Suprapubic skin (tissue), 4 donors: Measurements from ENCODE around the gene ITPK1. TPM values are rescaled to one million over a fixed set of nuclear protein-coding genes. Genes with fewer than 3 reads are reported as not detected.

Source experiments
- DNase-seq, 2 donors: peaks; one replicate each; pipeline ENCODE4 v3.0.0-alpha.2; 2019; ENCODE audit warnings: low spot score in 2 of 2
- H3K27ac ChIP-seq: fragments of 200-600 bp; sonication (generic); one replicate; pipeline ENCODE4 v1.5.1; 2019
- H3K27me3 ChIP-seq: fragments of 200-600 bp; sonication (generic); one replicate; pipeline ENCODE4 v1.5.1; 2019
- H3K36me3 ChIP-seq: fragments of 200-600 bp; sonication (generic); one replicate; pipeline ENCODE4 v1.5.1; 2019
- H3K4me1 ChIP-seq: fragments of 200-600 bp; sonication (generic); one replicate; pipeline ENCODE4 v1.5.1; 2019
- H3K4me3 ChIP-seq: fragments of 200-600 bp; sonication (generic); one replicate; pipeline ENCODE4 v1.5.1; 2019; ENCODE audit warnings: mild to moderate bottlenecking
- H3K9me3 ChIP-seq: fragments of 200-600 bp; sonication (generic); one replicate; pipeline ENCODE4 v1.5.1; 2019
- CTCF ChIP-seq, 2 donors: fragments of 200-600 bp in 1 of 2; fragments of 450-650 bp in 1 of 2; sonication (generic) in 1 of 2; IDR thresholded peaks; one replicate each; pipeline ENCODE4 v1.5.1; 2016 to 2019; ENCODE audit warnings: antibody characterized with exemption in 2 of 2, mild to moderate bottlenecking in 1 of 2, moderate library complexity in 1 of 2
- EP300 ChIP-seq: sonication (generic); formaldehyde crosslinking; IDR thresholded peaks from one replicate; pipeline ENCODE4 v1.6.1; 2017; ENCODE audit warnings: antibody characterized with exemption
- POLR2A ChIP-seq, 2 donors: fragments of 450-650 bp; IDR thresholded peaks; one replicate each; pipeline ENCODE4 v1.6.1; 2017; ENCODE audit warnings: antibody characterized with exemption in 2 of 2, mild to moderate bottlenecking in 2 of 2, moderate library complexity in 2 of 2
- POLR2AphosphoS5 ChIP-seq, 3 donors: sonication (generic); formaldehyde crosslinking; IDR thresholded peaks; one replicate each; pipeline ENCODE4 v1.6.1; 2017; ENCODE audit warnings: antibody characterized with exemption in 3 of 3
- WGBS: methylation state at CpG from one replicate; pipeline ENCODE4 v1.1.5; 2018; 5-methylcytosine and 5-hydroxymethylcytosine counted together
- total RNA-seq, 4 donors: library from RNA; depleted of rRNA; stranded (reverse); fragments of >200 nt; gene quantifications; one replicate each; pipeline ENCODE4 v1.1.0, GENCODE V29; 2016

The ITPK1 gene
- total RNA-seq, 4 donors from 2014 or later = 29.9 to 33.6 (median 32.2) TPM

- no peak for DNase-seq
- Histone ChIP-seq H3K9me3 (no peaks in the 10 kb centered on the region), H3K27me3 (no peaks in the 10 kb centered on the region), H3K4me1 (peaks cover 6% of the 10 kb centered on the region), H3K27ac (no peak overlapping the region), H3K36me3 (peaks cover 3% of the 10 kb centered on the region), H3K4me3 (no peak overlapping the region)
- WGBS = 92% methylated on average over 11 of the region's 16 CpGs
- TF ChIP-seq POLR2A (IDR thresholded peaks at IDR 0.05) (no peak), EP300 (no peak), CTCF (IDR thresholded peaks at IDR 0.05) (no peak), POLR2AphosphoS5 (IDR thresholded peaks at IDR 0.05) (no peak)
These were observed 144.0 kb downstream of the ITPK1 start for GRCh38 chr14:92971601-92972180.

GRCh38 chr14:92970271-92970670 is 145.5 kb downstream of the ITPK1 start:
- Histone ChIP-seq H3K4me1 (peaks cover 6% of the 10 kb centered on the region), H3K27me3 (no peaks in the 10 kb centered on the region), H3K36me3 (no peaks in the 10 kb centered on the region), H3K27ac (no peak overlapping the region), H3K9me3 (no peaks in the 10 kb centered on the region), H3K4me3 (no peak overlapping the region)
- no peak for TF ChIP-seq POLR2AphosphoS5 (IDR thresholded peaks at IDR 0.05)
- no peak for TF ChIP-seq EP300
- no peak for TF ChIP-seq POLR2A (IDR thresholded peaks at IDR 0.05)
- no peak for TF ChIP-seq CTCF (IDR thresholded peaks at IDR 0.05)
- 94% methylated on average over 9 of the region's 12 CpGs for WGBS
- no peak for DNase-seq

- no peaks in the 10 kb centered on the region for H3K27me3 ChIP-seq
- no peaks in the 10 kb centered on the region for H3K36me3 ChIP-seq
- no peaks in the 10 kb centered on the region for H3K9me3 ChIP-seq
- H3K4me1 ChIP-seq = peaks cover 6% of the 10 kb centered on the region
- TF ChIP-seq CTCF (IDR thresholded peaks at IDR 0.05) (no peak), POLR2A (IDR thresholded peaks at IDR 0.05) (no peak), EP300 (no peak), POLR2AphosphoS5 (IDR thresholded peaks at IDR 0.05) (no peak)
- no peak overlapping the region for H3K4me3 ChIP-seq
- 89% methylated on average over 12 of the region's 12 CpGs for WGBS
- DNase-seq = no peak
- no peak overlapping the region for H3K27ac ChIP-seq
These were observed 145.9 kb downstream of the ITPK1 start for GRCh38 chr14:92969871-92970270.

GRCh38 chr14:92969430-92969829 is 146.3 kb downstream of the ITPK1 start:
- Histone ChIP-seq H3K9me3 (no peaks in the 10 kb centered on the region), H3K4me1 (peaks cover 6% of the 10 kb centered on the region), H3K4me3 (no peak overlapping the region), H3K27me3 (no peaks in the 10 kb centered on the region), H3K36me3 (no peaks in the 10 kb centered on the region), H3K27ac (no peak overlapping the region)
- WGBS = 98% methylated on average over 9 of the region's 10 CpGs
- DNase-seq = no peak
- TF ChIP-seq POLR2A (IDR thresholded peaks at IDR 0.05) = no peak
- no peak for TF ChIP-seq EP300
- no peak for TF ChIP-seq POLR2AphosphoS5 (IDR thresholded peaks at IDR 0.05)
- TF ChIP-seq CTCF (IDR thresholded peaks at IDR 0.05) = no peak

GRCh38 chr14:92968291-92969020 is 147.3 kb downstream of the ITPK1 start:
- TF ChIP-seq POLR2A (IDR thresholded peaks at IDR 0.05) (no peak), POLR2AphosphoS5 (IDR thresholded peaks at IDR 0.05) (no peak), CTCF (IDR thresholded peaks at IDR 0.05) (no peak), EP300 (no peak)
- Histone ChIP-seq H3K4me3 (no peak overlapping the region), H3K9me3 (no peaks in the 10 kb centered on the region), H3K4me1 (peaks cover 6% of the 10 kb centered on the region), H3K27ac (no peak overlapping the region), H3K36me3 (no peaks in the 10 kb centered on the region), H3K27me3 (no peaks in the 10 kb centered on the region)
- no peak for DNase-seq
- WGBS = 95% methylated on average over 11 of the region's 14 CpGs
